ENCODE data around the gene SUN1.
"Not testable (repeated sequence)": the region's sequence is repeated elsewhere in the genome, so short reads cannot be mapped to it uniquely, and the experiment has no call there.

DNA sequence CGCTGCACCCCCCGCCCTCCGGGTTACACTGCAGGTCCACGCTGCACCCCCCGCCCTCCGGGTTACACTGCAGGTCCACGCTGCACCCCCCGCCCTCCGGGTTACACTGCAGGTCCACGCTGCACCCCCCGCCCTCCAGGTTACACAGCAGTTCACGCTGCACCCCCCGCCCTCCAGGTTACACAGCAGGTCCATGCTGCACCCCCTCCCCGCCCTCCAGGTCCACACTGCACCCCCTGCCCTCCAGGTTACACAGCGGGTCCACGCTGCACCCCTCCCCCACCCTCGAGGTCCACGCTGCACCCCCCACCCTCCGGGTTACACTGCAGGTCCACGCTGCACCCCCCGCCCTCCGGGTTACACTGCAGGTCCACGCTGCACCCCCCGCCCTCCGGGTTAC is 91.8 kb downstream of the SUN1 start:
- TF ChIP-seq, protein P1, sequence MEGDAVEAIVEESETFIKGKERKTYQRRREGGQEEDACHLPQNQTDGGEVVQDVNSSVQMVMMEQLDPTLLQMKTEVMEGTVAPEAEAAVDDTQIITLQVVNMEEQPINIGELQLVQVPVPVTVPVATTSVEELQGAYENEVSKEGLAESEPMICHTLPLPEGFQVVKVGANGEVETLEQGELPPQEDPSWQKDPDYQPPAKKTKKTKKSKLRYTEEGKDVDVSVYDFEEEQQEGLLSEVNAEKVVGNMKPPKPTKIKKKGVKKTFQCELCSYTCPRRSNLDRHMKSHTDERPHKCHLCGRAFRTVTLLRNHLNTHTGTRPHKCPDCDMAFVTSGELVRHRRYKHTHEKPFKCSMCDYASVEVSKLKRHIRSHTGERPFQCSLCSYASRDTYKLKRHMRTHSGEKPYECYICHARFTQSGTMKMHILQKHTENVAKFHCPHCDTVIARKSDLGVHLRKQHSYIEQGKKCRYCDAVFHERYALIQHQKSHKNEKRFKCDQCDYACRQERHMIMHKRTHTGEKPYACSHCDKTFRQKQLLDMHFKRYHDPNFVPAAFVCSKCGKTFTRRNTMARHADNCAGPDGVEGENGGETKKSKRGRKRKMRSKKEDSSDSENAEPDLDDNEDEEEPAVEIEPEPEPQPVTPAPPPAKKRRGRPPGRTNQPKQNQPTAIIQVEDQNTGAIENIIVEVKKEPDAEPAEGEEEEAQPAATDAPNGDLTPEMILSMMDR (IDR thresholded peaks at IDR 0.05; ENCODE audit: low read depth, low read length, missing input control): not testable (repeated sequence)
- not testable (repeated sequence) for TF ChIP-seq YY1 (IDR thresholded peaks at IDR 0.05); MAX (IDR thresholded peaks at IDR 0.05); JUND (IDR thresholded peaks at IDR 0.05); GABPA (IDR thresholded peaks at IDR 0.05 in 1 of 2, conservative IDR thresholded peaks at IDR 0.05 in 1 of 2); RXRA (IDR thresholded peaks at IDR 0.05); TAF1 (conservative IDR thresholded peaks at IDR 0.05); SP1 (IDR thresholded peaks at IDR 0.05); EGR1 (IDR thresholded peaks at IDR 0.05; ENCODE audit: low read depth in 2 of 2)
